BLaER1 treated with 17β-estradiol and CSF1 and Interleukin-3, amounts not matched to agents 10 nM and 100 nM (cell line): ENCODE data around the gene ZNF445.
"Not testable (repeated sequence)": the region's sequence is repeated elsewhere in the genome, so short reads cannot be mapped to it uniquely, and the experiment has no call there.

Source experiments
- H3K27ac ChIP-seq, 11 experiments: shearing (Covaris generic); formaldehyde crosslinking; 2 replicates each; pipeline ENCODE4 v1.8.1; 2022
- H3K27me3 ChIP-seq, 11 experiments: shearing (Covaris generic); formaldehyde crosslinking; 2 replicates each; pipeline ENCODE4 v1.8.1; 2022
- H3K36me3 ChIP-seq, 11 experiments: shearing (Covaris generic); formaldehyde crosslinking; 2 replicates each; pipeline ENCODE4 v1.8.1; 2022
- H3K4me1 ChIP-seq, 10 experiments: shearing (Covaris generic); formaldehyde crosslinking; 2 replicates each; pipeline ENCODE4 v1.8.1; 2022
- H3K4me2 ChIP-seq, 11 experiments: shearing (Covaris generic); formaldehyde crosslinking; 2 replicates each; pipeline ENCODE4 v1.8.1; 2022
- H3K4me3 ChIP-seq, 10 experiments: shearing (Covaris generic); formaldehyde crosslinking; 2 replicates each; pipeline ENCODE4 v1.8.1; 2022
- H3K9ac ChIP-seq, 11 experiments: shearing (Covaris generic); formaldehyde crosslinking; 2 replicates each; pipeline ENCODE4 v1.8.1; 2022
- H3K9me3 ChIP-seq, 11 experiments: shearing (Covaris generic); formaldehyde crosslinking; replicated peaks in 1 of 11; 2 replicates each; pipeline ENCODE4 v1.8.1; 2022
- H4K20me1 ChIP-seq, 11 experiments: shearing (Covaris generic); formaldehyde crosslinking; 2 replicates each; pipeline ENCODE4 v1.8.1; 2022
- Cebpa-rat ChIP-seq, 11 experiments: shearing (Covaris generic); IDR thresholded peaks; 2 replicates each; pipeline ENCODE4 v1.8.1; 2022

The ZNF445 gene

GRCh38 chr3:44419116-44419922, 58.2 kb downstream of the ZNF445 start:
- Histone ChIP-seq H3K4me2 (no peak overlapping the region), H3K4me1 (no peaks in the 10 kb centered on the region), H3K9me3 (peaks cover 0 to 10% (median 0%) of the 10 kb centered on the region in 11 experiments; a peak in 4 of 22 replicates), H3K36me3 (no peaks in the 10 kb centered on the region; a peak in 1 of 22 replicates), H3K4me3 (no peak overlapping the region), H3K27me3 (no peaks in the 10 kb centered on the region), H3K27ac (no peak overlapping the region), H3K9ac (no peak overlapping the region), H4K20me1 (peaks cover 0 to 3% (median 0%) of the 10 kb centered on the region in 11 experiments; a peak in 3 of 22 replicates)
- TF ChIP-seq Cebpa-rat (IDR thresholded peaks at IDR 0.05) = no peak

GRCh38 chr3:44418549-44418948, 58.9 kb downstream of the ZNF445 start:
- Histone ChIP-seq H3K9ac (no peak overlapping the region), H4K20me1 (no peaks in the 10 kb centered on the region; a peak in 2 of 22 replicates), H3K27ac (no peak overlapping the region), H3K4me3 (no peak overlapping the region), H3K4me2 (no peak overlapping the region), H3K36me3 (no peaks in the 10 kb centered on the region; a peak in 1 of 22 replicates), H3K9me3 (peaks cover 0 to 10% (median 0%) of the 10 kb centered on the region in 11 experiments; a peak in 4 of 22 replicates), H3K4me1 (no peaks in the 10 kb centered on the region), H3K27me3 (no peaks in the 10 kb centered on the region)
- TF ChIP-seq Cebpa-rat (IDR thresholded peaks at IDR 0.05) = no peak

GRCh38 chr3:44418118-44418517, 59.4 kb downstream of the ZNF445 start:
- H3K27ac ChIP-seq, H3K4me2 ChIP-seq, H4K20me1 ChIP-seq, H3K4me3 ChIP-seq, H3K9ac ChIP-seq, H3K4me1 ChIP-seq, H3K27me3 ChIP-seq, H3K36me3 ChIP-seq: not testable (repeated sequence)
- peaks cover 0 to 10% (median 0%) of the 10 kb centered on the region in 11 experiments; a peak in 4 of 22 replicates for H3K9me3 ChIP-seq

GRCh38 chr3:44416031-44417030, 61.1 kb downstream of the ZNF445 start:
- Histone ChIP-seq H3K4me3 (no peak overlapping the region), H3K9me3 (peaks cover 0 to 10% (median 0%) of the 10 kb centered on the region in 11 experiments; a peak in 4 of 22 replicates), H3K4me1 (peaks cover 0 to 10% (median 8%) of the 10 kb centered on the region in 10 experiments; a peak in 10 of 20 replicates), H4K20me1 (peaks cover 0 to 6% (median 0%) of the 10 kb centered on the region in 11 experiments; a peak in 2 of 22 replicates), H3K4me2 (no peak overlapping the region), H3K27ac (no peak overlapping the region), H3K27me3 (no peaks in the 10 kb centered on the region), H3K36me3 (no peaks in the 10 kb centered on the region; a peak in 1 of 22 replicates), H3K9ac (no peak overlapping the region)
- no peak for TF ChIP-seq Cebpa-rat (IDR thresholded peaks at IDR 0.05)

GRCh38 chr3:44415421-44415820, 62.0 kb downstream of the ZNF445 start:
- no peak overlapping the region for H3K9ac ChIP-seq
- H3K36me3 ChIP-seq = no peaks in the 10 kb centered on the region; a peak in 1 of 22 replicates
- H3K9me3 ChIP-seq = peaks cover 0 to 10% (median 0%) of the 10 kb centered on the region in 11 experiments; a peak in 4 of 22 replicates
- H4K20me1 ChIP-seq = peaks cover 0 to 12% (median 0%) of the 10 kb centered on the region in 11 experiments; a peak in 2 of 22 replicates
- H3K4me3 ChIP-seq = no peak overlapping the region
- no peaks in the 10 kb centered on the region for H3K27me3 ChIP-seq
- TF ChIP-seq Cebpa-rat (IDR thresholded peaks at IDR 0.05) = no peak
- H3K4me1 ChIP-seq = peaks cover 0 to 10% (median 8%) of the 10 kb centered on the region in 10 experiments; a peak in 10 of 20 replicates
- no peak overlapping the region for H3K27ac ChIP-seq
- H3K4me2 ChIP-seq = no peak overlapping the region

GRCh38 chr3:44414517-44415090, 62.9 kb downstream of the ZNF445 start:
- TF ChIP-seq Cebpa-rat (IDR thresholded peaks at IDR 0.05) = no peak
- H3K4me3 ChIP-seq = no peak overlapping the region
- peaks cover 0 to 10% (median 0%) of the 10 kb centered on the region in 11 experiments; a peak in 4 of 22 replicates for H3K9me3 ChIP-seq
- peaks cover 0 to 12% (median 0%) of the 10 kb centered on the region in 11 experiments; a peak in 2 of 22 replicates for H4K20me1 ChIP-seq
- peaks cover 0 to 8% (median 2%) of the 10 kb centered on the region in 11 experiments; a peak in 9 of 22 replicates for H3K36me3 ChIP-seq
- no peak overlapping the region for H3K9ac ChIP-seq
- H3K27ac ChIP-seq = no peak overlapping the region
- H3K4me2 ChIP-seq = no peak overlapping the region
- H3K27me3 ChIP-seq = no peaks in the 10 kb centered on the region
- H3K4me1 ChIP-seq = peaks cover 0 to 10% (median 8%) of the 10 kb centered on the region in 10 experiments; a peak in 10 of 20 replicates

GRCh38 chr3:44412365-44412764, 65.1 kb downstream of the ZNF445 start:
- no peak for TF ChIP-seq Cebpa-rat (IDR thresholded peaks at IDR 0.05)
- H3K4me1 ChIP-seq = peaks cover 0 to 10% (median 8%) of the 10 kb centered on the region in 10 experiments; a peak in 10 of 20 replicates
- H3K27ac ChIP-seq = peak overlapping the region in 1 of 11 experiments; percentile 29; a peak in 1 of 22 replicates
- peaks cover 0 to 27% (median 13%) of the 10 kb centered on the region in 11 experiments; a peak in 14 of 22 replicates for H3K36me3 ChIP-seq
- peaks cover 0 to 12% (median 0%) of the 10 kb centered on the region in 11 experiments; a peak in 1 of 22 replicates for H4K20me1 ChIP-seq
- H3K9me3 ChIP-seq = peaks cover 0 to 6% (median 0%) of the 10 kb centered on the region in 11 experiments; a peak in 2 of 22 replicates
- peak overlapping the region in 7 of 11 experiments; percentile 18 to 43 (median 27); a peak in 10 of 22 replicates for H3K4me2 ChIP-seq
- no peaks in the 10 kb centered on the region for H3K27me3 ChIP-seq
- no peak overlapping the region for H3K4me3 ChIP-seq
- H3K9ac ChIP-seq = 0 out of 22 replicates have a peak overlapping the region, but pooled peaks of 2 of the 11 experiments have one; percentile 5 to 29

- H3K4me1 ChIP-seq = peaks cover 0 to 10% (median 8%) of the 10 kb centered on the region in 10 experiments; a peak in 10 of 20 replicates
- H3K27ac ChIP-seq = no peak overlapping the region
- H3K36me3 ChIP-seq = peaks cover 0 to 37% (median 16%) of the 10 kb centered on the region in 11 experiments; a peak in 14 of 22 replicates
- H3K4me3 ChIP-seq = no peak overlapping the region
- H3K4me2 ChIP-seq = no peak overlapping the region
- H4K20me1 ChIP-seq = peaks cover 0 to 12% (median 0%) of the 10 kb centered on the region in 11 experiments; a peak in 1 of 22 replicates
- no peaks in the 10 kb centered on the region for H3K27me3 ChIP-seq
- no peak for TF ChIP-seq Cebpa-rat (IDR thresholded peaks at IDR 0.05)
- H3K9ac ChIP-seq = no peak overlapping the region
- H3K9me3 ChIP-seq = peaks cover 0 to 6% (median 0%) of the 10 kb centered on the region in 11 experiments; a peak in 1 of 22 replicates
These were observed 66.3 kb downstream of the ZNF445 start for GRCh38 chr3:44411031-44411645.
